HAP-1 (cell line): ENCODE measurements around the gene C11orf65.
"Not testable (repeated sequence)": the region's sequence is repeated elsewhere in the genome, so short reads cannot be mapped to it uniquely, and the experiment has no call there.

ENCODE experiments used
- DNase-seq, 2 experiments: peaks; one replicate each; pipeline ENCODE4 v3.0.0-alpha.2; 2016 to 2020; ENCODE audit warnings: low spot score in 2 of 2
- H3K27me3 ChIP-seq: fragments of 250-450 bp; sonication (Bioruptor Pico); 2 replicates; pipeline ENCODE4 v1.5.1; 2020; ENCODE audit warnings: low read depth, mild to moderate bottlenecking, moderate library complexity
- H3K36me3 ChIP-seq: fragments of 250-450 bp; sonication (Bioruptor Pico); replicated peaks from 2 replicates; pipeline ENCODE4 v1.5.1; 2020; ENCODE audit warnings: mild to moderate bottlenecking
- H3K4me1 ChIP-seq: fragments of 250-450 bp; sonication (Bioruptor Pico); 2 replicates; pipeline ENCODE4 v1.5.1; 2020; ENCODE audit warnings: mild to moderate bottlenecking
- H3K4me3 ChIP-seq: fragments of 250-450 bp; sonication (Bioruptor Pico); 2 replicates; pipeline ENCODE4 v1.5.1; 2020; ENCODE audit warnings: mild to moderate bottlenecking, moderate library complexity
- H3K9me3 ChIP-seq: fragments of 250-450 bp; sonication (Bioruptor Pico); 2 replicates; pipeline ENCODE4 v1.5.1; 2020; ENCODE audit warnings: mild to moderate bottlenecking, moderate library complexity
- in situ Hi-C: fragments of 300-500 bp; cut with MboI; formaldehyde crosslinking; loops from 3 replicates; pipeline ENCODE4 v1.14.3; 2020; ENCODE audit warnings: low sequenced_read_pairs, inconsistent platforms, mixed read lengths

C11orf65 gene

DNA sequence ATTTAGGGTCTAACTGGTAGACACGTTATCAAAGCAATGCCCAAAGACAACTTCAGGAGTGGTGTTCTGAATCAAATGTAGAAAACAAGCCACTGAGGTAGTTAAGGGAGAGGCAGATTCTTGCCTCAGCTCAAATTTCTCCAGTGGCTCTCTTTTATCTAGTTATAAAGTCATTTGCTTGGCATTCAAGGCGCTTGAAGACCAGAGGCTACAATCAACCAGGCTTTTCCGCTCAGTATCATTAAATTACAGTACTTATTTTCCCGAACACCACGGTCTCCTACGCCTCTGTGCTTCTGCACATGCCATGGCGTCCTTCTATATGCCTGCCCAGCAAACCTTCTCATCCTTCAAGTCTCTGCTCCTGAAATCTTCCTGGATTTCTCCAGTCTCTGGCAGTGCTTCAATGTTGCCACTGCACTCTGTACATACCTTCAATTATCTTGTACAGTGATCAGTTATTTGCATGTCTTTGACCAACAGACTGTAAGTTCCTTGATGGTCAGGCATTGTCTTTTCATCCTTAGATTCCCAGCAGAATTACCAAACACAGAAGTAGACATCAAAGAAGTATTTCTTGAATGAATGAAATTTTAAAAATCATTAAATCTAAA lies 29.4 kb upstream of the C11orf65 start:
- Histone ChIP-seq H3K4me1 (peaks cover 16% of the 10 kb centered on the region), H3K9me3 (no peaks in the 10 kb centered on the region), H3K36me3 (0 out of 2 replicates have a peak, but pooled peaks cover 3% of the 10 kb centered on the region), H3K27me3 (no peaks in the 10 kb centered on the region), H3K4me3 (peak overlapping the region; percentile 35)
- peak; percentile 16 to 48 for DNase-seq
- in situ Hi-C loops, result loop anchor here (10.0 kb wide), 1 partner anchor 272 kb away; the partner anchor contains the start of genes ATM and NPAT

DNA sequence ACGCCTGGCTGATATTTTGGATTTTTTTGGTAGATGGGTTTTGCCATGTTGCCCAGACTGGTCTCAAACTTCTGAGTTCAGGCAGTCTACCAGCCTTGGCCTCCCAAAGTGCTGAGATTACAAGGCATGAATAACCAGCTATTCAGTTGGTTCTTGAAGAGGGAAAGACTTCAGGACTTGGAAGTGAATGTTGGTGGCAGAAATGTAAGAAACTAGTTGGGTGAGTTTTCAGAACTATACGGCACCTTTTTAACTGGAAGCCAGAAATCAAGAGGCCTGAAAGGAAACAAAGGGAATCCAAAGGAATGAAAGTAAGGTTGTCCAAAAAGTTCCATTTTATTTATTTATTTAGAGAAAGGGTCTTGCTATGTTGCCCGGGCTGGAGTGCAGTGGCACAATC lies 28.0 kb upstream of the C11orf65 start:
- DNase-seq, result no peak
- in situ Hi-C loops, result loop anchor here (10.0 kb wide), 1 partner anchor 271 kb away; the partner anchor contains the start of genes ATM and NPAT
- Histone ChIP-seq H3K4me3 (no peak overlapping the region), H3K9me3 (no peaks in the 10 kb centered on the region), H3K27me3 (no peaks in the 10 kb centered on the region), H3K4me1 (peaks cover 16% of the 10 kb centered on the region), H3K36me3 (peaks cover 3% of the 10 kb centered on the region; the same call in 1 of the 2 replicates)

DNA sequence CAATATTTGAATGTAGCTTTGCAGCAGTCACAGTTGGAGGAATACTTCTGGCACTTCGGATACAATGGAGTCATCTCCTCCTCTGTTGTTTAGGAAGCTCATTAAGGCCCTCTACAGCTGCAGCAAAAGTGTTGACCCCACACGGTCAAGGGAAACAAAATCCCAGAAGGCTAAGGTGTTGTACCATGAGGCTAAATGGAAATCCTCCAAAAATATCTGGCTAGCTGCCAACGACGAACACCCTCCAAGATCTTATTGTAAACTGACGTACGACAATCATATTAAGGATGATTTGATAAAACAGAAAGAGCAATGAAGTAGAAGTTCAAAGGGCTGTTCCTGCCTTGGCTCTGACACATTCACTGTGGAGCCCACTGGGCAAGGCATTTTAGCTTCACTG lies 26.9 kb upstream of the C11orf65 start:
- in situ Hi-C loops, result loop anchor here (10.0 kb wide), 1 partner anchor 269 kb away; the partner anchor contains the start of genes ATM and NPAT
- Histone ChIP-seq H3K4me3 (no peak overlapping the region), H3K9me3 (no peaks in the 10 kb centered on the region), H3K27me3 (no peaks in the 10 kb centered on the region), H3K36me3 (peaks cover 10% of the 10 kb centered on the region), H3K4me1 (peaks cover 16% of the 10 kb centered on the region)
- DNase-seq, result no peak

DNA sequence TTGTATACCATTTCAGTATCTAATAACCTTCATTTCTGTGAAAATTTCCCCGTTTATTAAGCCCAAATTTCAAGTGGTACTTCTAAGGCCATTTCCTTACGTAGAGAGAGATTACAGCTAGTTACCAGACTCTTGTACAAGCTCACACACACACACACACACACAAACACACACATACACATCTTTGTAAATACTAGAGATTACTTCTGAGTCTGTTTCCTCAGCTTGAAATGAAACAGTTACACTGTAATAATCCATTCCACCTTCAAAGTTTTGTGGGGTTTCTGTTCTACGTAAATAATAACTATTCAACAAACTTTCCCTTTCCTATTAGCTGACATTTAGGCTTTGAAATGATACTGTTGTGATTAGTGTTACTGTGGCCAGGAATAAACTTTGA lies 24.6 kb upstream of the C11orf65 start:
- H3K4me1 ChIP-seq, result peaks cover 11% of the 10 kb centered on the region
- in situ Hi-C loops, result loop anchor here (10.0 kb wide), 1 partner anchor 267 kb away; the partner anchor contains the start of genes ATM and NPAT
- no peaks in the 10 kb centered on the region for H3K9me3 ChIP-seq
- H3K4me3 ChIP-seq, result no peak overlapping the region
- no peaks in the 10 kb centered on the region for H3K27me3 ChIP-seq
- H3K36me3 ChIP-seq, result peaks cover 26% of the 10 kb centered on the region
- no peak for DNase-seq

DNA sequence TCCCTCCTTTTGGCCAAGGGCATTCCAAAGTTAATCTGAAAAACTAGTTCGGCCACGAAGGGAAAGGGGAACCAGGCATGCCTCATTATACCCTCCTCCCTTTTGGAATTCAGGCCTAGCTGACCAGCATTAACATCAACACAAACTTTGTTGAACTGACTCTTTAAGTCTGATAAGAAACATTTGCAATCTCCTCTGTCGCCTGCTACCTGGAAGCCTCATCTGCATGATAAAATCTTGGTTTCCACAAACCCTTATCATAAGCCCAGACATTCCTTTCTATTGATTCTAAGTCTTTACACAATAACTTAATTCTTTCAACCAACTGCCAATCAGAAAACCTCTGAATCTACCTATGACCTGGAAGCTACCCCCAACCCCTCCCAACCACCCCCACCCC lies 19.5 kb upstream of the C11orf65 start:
- peaks cover 56% of the 10 kb centered on the region for H3K36me3 ChIP-seq
- no peaks in the 10 kb centered on the region for H3K27me3 ChIP-seq
- in situ Hi-C loops, result loop anchor here (5.0 kb wide), 1 partner anchor 150 kb away; no protein-coding TSS in a partner anchor
- no peak overlapping the region for H3K4me3 ChIP-seq
- no peaks in the 10 kb centered on the region for H3K9me3 ChIP-seq
- peaks cover 5% of the 10 kb centered on the region; the same call in 1 of the 2 replicates for H3K4me1 ChIP-seq
- DNase-seq, result no peak

DNA sequence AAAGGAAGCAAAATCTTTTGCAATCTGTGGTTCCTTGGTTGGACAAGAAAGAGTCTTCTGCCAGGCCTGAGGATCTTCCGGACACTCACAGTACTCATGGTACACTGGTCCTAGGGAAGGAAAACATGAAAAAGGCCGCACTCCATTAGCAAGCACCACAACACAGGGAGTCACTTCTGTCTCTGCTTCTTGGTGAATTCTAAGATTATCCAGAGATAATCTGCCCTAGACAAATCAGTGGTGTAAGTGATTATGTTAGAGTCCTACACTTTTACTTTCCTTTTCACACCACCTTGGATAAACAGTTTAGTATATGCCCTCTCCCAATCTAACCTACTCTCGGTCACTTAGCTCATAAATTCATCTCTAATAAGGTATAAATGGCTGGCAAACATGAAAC lies 19.0 kb upstream of the C11orf65 start:
- no peaks in the 10 kb centered on the region for H3K27me3 ChIP-seq
- DNase-seq, result no peak
- in situ Hi-C loops, result loop anchor here (5.0 kb wide), 1 partner anchor 151 kb away; no protein-coding TSS in a partner anchor
- H3K4me3 ChIP-seq, result no peak overlapping the region
- peaks cover 60% of the 10 kb centered on the region for H3K36me3 ChIP-seq
- no peaks in the 10 kb centered on the region for H3K9me3 ChIP-seq
- H3K4me1 ChIP-seq, result peaks cover 5% of the 10 kb centered on the region; the same call in 1 of the 2 replicates

DNA sequence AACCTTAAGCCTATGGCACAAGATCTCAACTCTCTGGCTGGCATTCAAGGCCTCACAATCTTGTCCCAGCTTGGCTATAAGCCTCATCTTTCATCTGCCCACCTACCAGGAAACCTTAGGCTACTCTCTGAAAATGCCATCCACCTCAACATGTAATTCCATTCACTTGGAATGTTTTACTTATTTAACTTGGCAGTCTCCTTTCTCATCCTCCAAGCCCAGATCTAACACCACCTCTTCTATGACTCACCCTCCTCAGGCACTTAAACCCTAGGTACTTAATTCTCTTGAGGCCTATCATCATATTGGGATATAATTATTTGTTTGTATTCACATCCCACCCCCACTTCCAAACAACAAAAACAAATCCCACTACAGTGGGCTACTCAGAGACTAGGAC lies 15.8 kb upstream of the C11orf65 start:
- no peak for DNase-seq

DNA sequence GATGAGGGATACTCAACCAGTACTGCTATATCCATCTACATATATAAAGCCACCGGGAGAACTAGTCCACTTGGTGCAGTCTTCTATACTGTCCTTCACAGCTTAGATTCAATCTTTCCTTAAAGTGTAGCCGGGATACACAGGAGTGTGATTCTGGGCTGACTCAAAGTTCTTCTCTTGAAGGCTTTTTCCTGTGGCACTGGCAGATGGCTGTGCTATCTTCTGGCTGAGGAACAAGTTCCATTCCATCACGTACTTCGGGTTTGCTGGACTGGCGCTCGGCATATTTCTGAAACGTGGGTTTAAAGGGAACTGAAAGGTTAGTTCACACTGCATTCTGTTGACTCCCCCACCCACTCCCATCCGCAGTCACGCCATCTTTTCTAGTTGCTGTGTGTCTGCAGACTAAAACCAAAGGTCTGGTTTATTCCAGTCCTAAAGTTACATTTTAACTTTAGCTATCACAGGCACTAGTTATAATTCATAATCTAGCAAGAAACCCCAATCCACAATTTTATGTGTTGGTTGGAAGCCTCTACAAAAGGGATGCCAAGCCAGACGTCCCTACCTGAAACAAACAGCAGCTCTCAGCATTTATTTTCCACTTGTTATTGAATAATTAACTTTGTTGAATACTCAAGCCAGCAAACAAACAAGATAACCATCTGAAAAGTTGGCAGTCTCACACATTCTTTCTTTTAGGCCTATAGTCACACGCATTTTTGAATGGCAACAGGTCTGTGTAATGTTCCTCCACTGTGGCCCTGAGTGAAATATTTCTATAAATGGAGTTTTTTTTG lies 7.5 kb upstream of the C11orf65 start:
- H3K36me3 ChIP-seq, result peaks cover 51% of the 10 kb centered on the region
- in situ Hi-C loops, result no loop called here
- H3K27me3 ChIP-seq, result no peaks in the 10 kb centered on the region
- DNase-seq, result no peak
- no peaks in the 10 kb centered on the region for H3K9me3 ChIP-seq
- no peaks in the 10 kb centered on the region for H3K4me1 ChIP-seq
- no peak overlapping the region for H3K4me3 ChIP-seq

More for the DNA sequence above, 15.8 kb upstream of the C11orf65 start:
- no peaks in the 10 kb centered on the region for H3K27me3 ChIP-seq
- no peak overlapping the region for H3K4me3 ChIP-seq
- in situ Hi-C loops, result no loop called here
- H3K4me1 ChIP-seq, result peaks cover 5% of the 10 kb centered on the region; the same call in 1 of the 2 replicates
- H3K9me3 ChIP-seq, result no peaks in the 10 kb centered on the region
- H3K36me3 ChIP-seq, result peaks cover 50% of the 10 kb centered on the region

DNA sequence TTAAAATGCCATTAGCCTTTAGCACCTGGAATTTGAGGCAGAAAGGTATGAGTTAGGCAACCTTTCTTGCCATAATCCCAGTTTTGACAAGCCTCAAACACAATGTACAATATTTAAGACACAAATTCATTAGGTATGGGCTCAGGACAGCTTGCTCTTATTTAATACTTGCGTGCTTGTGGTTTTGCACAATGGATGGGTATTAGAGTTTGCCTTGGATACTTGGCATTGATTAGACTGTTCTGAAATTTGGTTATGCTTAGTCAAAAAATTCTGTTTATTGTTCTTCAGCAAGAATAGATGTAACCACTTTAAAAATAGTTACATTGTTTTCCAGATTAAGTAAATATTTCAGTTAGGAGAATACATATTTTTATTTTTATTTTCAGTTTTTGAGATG lies 5.4 kb upstream of the C11orf65 start:
- in situ Hi-C loops, result no loop called here
- no peak for DNase-seq
- Histone ChIP-seq H3K9me3 (no peaks in the 10 kb centered on the region), H3K4me1 (peaks cover 5% of the 10 kb centered on the region), H3K27me3 (no peaks in the 10 kb centered on the region), H3K36me3 (peaks cover 41% of the 10 kb centered on the region), H3K4me3 (no peak overlapping the region)

DNA sequence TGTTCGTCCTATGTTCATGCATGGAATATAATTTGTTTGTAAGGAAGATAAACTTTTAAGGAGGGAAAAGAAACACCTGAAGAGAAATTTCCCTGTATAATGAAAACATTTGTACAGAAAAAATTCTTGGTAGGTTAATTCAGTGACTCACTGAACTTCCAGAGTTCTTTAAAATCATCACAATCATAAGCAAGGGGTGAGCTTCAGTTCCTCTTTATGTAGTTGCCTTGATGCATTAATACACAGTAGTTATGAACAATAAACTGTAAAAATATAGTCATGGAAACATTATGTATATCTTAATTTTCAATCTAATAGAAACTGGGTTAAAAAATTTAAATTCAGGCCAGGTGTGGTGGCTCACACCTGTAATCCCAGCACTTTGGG lies 1.1 kb upstream of the C11orf65 start:
- H3K9me3 ChIP-seq, result no peaks in the 10 kb centered on the region
- no peak for DNase-seq
- in situ Hi-C loops, result no loop called here
- H3K27me3 ChIP-seq, result no peaks in the 10 kb centered on the region
- peaks cover 10% of the 10 kb centered on the region for H3K36me3 ChIP-seq
- peaks cover 8% of the 10 kb centered on the region for H3K4me1 ChIP-seq
- no peak overlapping the region for H3K4me3 ChIP-seq

DNA sequence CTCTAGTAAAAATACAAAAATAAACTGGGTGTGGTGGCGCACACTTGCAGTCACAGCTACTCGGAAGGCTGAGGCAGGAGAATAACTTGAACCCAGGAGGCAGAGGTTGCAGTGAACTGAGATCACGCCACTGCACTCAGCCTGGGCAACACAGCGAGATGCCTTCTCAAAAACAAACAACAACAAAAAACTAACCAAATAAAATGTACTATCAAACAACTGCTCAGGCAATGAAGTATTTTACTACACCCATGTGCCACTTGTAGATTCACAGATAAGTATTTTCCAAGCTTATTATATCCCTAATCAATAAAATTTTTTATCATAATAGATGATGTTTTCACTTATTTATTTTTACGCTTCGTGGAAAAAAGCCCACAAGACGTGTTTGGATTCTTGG lies 924 bp downstream of the C11orf65 start:
- H3K9me3 ChIP-seq, result no peaks in the 10 kb centered on the region
- no peak for DNase-seq
- H3K27me3 ChIP-seq, result no peaks in the 10 kb centered on the region
- no peaks in the 10 kb centered on the region for H3K36me3 ChIP-seq
- peak overlapping the region; percentile 73 for H3K4me3 ChIP-seq
- H3K4me1 ChIP-seq, result peaks cover 8% of the 10 kb centered on the region
- in situ Hi-C loops, result no loop called here

DNA sequence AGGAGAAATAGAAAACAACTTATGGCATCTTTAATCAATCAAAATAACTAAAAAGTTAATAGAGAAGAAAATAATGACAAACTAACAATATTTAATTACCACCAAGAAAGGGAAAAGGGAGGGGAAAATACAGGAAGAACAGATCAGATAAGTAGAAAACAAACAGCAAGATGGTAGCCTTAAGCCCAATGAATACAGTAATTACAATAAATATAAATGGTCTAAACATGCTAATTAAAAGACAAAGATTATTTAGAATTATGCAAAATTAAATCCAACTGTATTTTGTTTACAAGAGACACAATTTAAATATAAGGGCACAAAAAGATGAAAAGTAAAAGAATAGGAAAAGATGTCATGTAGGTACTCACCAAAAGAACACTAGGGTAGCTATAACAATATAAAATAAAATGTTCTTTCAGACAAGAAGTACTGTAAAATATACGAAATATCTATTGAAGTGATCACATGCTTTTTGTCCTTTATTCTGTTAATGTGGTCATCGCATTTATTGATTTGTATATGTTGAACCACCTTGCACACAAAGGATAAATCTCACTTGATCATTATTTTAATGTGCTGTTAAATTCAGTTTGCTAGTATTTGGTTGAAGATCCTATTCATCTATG lies 14.0 kb downstream of the C11orf65 start:
- H3K27me3 ChIP-seq, result no peaks in the 10 kb centered on the region
- no peaks in the 10 kb centered on the region; the same call in 1 of the 2 replicates for H3K9me3 ChIP-seq
- DNase-seq, result no peak
- H3K4me1 ChIP-seq, result no peaks in the 10 kb centered on the region
- in situ Hi-C loops, result no loop called here
- no peak overlapping the region for H3K4me3 ChIP-seq
- H3K36me3 ChIP-seq, result no peaks in the 10 kb centered on the region

DNA sequence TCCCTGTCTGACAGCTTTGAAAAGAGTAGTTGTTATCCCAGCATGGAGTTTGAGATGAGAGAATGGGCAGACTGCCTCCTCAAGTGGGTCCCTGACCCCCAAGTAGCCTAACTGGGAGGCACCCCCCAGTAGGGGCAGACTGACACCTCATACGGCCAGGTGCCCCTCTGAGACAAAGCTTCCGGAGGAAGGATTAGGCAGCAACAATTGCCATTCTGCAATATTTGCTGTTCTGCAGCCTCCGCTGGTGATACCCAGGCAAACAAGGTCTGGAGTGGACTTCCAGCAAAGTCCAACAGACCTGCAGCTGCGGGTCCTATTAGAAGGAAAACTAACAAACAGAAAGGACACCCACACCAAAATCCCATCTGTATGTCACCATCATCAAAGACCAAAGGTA lies 25.9 kb downstream of the C11orf65 start:
- in situ Hi-C loops, DNase-seq, H3K9me3 ChIP-seq, H3K27me3 ChIP-seq, H3K36me3 ChIP-seq, H3K4me3 ChIP-seq, H3K4me1 ChIP-seq: not testable (repeated sequence)
